ENCODE measurements around the gene RASSF4.

DNA sequence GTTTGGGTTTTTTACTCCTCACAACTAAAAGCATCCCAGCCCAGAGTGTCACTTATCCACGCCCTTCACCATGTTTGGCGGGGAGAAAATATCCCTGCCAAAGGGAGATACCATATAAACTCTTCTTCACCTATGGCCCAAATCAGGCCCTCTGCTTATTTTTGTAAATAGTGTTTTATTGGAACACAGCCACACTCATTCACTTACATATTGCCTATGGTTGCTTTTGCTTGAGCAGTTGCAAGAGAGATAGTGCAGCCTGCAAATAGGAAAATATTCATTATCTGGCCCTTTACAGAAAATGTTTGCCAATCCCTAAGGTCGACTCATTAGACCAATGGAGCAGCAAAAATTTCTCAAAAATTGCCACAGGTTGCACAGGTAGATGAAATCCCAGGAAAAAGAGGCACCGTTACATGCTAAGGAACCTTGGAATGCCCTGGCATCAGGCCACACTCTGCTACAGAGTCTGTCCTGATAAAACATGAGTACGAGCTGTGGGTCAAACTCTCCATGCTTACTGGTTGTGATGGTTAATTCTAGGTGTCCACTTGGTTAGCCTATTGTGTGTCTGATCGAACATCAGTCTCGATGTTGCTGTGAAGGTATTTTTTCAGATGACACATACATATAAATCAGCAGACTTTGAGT, 7.9 kb upstream of the RASSF4 start:
- no peak for TF ChIP-seq POLR2AphosphoS5 (IDR thresholded peaks at IDR 0.05; ENCODE audit: insufficient read depth, low read depth, low read length)
- TF ChIP-seq, protein P1, sequence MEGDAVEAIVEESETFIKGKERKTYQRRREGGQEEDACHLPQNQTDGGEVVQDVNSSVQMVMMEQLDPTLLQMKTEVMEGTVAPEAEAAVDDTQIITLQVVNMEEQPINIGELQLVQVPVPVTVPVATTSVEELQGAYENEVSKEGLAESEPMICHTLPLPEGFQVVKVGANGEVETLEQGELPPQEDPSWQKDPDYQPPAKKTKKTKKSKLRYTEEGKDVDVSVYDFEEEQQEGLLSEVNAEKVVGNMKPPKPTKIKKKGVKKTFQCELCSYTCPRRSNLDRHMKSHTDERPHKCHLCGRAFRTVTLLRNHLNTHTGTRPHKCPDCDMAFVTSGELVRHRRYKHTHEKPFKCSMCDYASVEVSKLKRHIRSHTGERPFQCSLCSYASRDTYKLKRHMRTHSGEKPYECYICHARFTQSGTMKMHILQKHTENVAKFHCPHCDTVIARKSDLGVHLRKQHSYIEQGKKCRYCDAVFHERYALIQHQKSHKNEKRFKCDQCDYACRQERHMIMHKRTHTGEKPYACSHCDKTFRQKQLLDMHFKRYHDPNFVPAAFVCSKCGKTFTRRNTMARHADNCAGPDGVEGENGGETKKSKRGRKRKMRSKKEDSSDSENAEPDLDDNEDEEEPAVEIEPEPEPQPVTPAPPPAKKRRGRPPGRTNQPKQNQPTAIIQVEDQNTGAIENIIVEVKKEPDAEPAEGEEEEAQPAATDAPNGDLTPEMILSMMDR (IDR thresholded peaks at IDR 0.05; ENCODE audit: extremely low read depth in 1 of 2, insufficient read depth in 1 of 2, low read depth in 1 of 2, low read length in 2 of 2) = no peak
- TF ChIP-seq, protein P2, sequence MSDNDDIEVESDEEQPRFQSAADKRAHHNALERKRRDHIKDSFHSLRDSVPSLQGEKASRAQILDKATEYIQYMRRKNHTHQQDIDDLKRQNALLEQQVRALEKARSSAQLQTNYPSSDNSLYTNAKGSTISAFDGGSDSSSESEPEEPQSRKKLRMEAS (IDR thresholded peaks at IDR 0.05; ENCODE audit: insufficient read depth, insufficient read length) = no peak
- TF ChIP-seq MYC (IDR thresholded peaks at IDR 0.05; ENCODE audit: low read depth, low read length) = no peak
- TF ChIP-seq EZH2 (IDR thresholded peaks at IDR 0.05; ENCODE audit: borderline replicate concordance, low read depth, low read length, severe bottlenecking) = no peak
- no peak for TF ChIP-seq FOS (IDR thresholded peaks at IDR 0.05; ENCODE audit: borderline replicate concordance, insufficient read depth, low read length)
- no peak for TF ChIP-seq GATA2 (IDR thresholded peaks at IDR 0.05; ENCODE audit: insufficient read depth, insufficient read length, low read depth, low read length)
- no peak for TF ChIP-seq POLR2A (IDR thresholded peaks at IDR 0.05; ENCODE audit: low read depth, low read length)
- TF ChIP-seq JUN (IDR thresholded peaks at IDR 0.05; ENCODE audit: borderline replicate concordance, insufficient read depth, insufficient read length, low read depth) = no peak
